Urothelium cell line (cell line): ENCODE results near the gene BICDL1.
"Not testable (repeated sequence)": the region's sequence is repeated elsewhere in the genome, so short reads cannot be mapped to it uniquely, and the experiment has no call there.

ENCODE experiments used
- DNase-seq: peaks from one replicate; pipeline ENCODE4 v3.0.0; 2011; ENCODE audit warnings: low spot score, mixed read lengths
- FAIRE-seq: peaks from 2 replicates; lab custom pipeline; 2011; peaks lifted over from hg19 to GRCh38; lab: Jason Lieb, UNC

Gene BICDL1

DNA sequence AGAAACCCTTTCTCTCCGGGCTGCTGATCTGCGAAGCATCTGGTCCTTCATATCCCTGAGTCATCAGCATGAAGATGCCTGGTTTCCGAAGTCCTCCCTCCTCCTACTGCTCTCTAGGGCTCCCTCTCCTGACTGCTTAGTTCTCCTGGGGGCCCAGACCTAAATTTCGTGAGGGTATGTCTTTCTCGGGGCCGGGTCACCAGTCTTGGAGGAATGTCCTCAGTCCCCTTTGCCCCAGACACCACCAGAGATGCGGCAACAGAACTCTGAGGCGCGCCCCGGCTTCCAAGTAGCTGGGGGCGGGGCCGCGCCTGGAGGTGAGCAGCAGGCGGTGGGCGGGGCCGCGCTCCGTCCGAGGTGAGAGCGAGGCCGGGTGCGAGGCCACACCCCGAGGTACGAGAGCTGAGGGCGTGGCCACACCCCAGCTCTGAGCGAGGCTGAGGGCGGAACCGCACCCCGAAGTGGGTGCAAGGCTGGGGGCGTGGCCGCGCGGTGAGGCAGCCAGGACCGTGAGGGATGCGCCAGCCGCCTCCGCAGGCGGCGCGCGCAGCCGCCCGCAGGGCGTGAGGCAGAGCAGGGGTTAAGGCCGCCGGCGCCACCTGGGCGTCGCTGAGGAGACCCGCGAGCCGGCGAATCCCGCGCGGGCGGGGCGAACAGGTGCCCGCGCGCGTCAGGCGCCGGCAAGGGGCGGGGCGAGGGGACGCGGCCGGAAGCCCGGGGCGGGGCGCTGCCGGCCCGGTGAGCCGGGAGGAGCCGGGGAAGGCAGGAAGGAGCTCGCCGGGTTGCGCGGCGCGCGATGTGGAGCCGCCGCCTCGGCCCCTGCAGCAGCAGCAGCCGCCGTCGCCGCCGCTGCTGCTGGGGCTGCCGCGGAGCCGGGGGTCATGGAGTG lies at the start of gene BICDL1:
Gene BICDL1 (plus strand): TSS at position 765 of the 889 bp plus-strand sequence. CDS start 633 bp downstream, outside the sequence.
- peak; percentile 95 for DNase-seq
- peak; percentile 17 for FAIRE-seq

GRCh38 chr12:119940897-119941296 lies 48.1 kb upstream of the BICDL1 start:
- FAIRE-seq (no peak), DNase-seq (peak; percentile 85)

DNA sequence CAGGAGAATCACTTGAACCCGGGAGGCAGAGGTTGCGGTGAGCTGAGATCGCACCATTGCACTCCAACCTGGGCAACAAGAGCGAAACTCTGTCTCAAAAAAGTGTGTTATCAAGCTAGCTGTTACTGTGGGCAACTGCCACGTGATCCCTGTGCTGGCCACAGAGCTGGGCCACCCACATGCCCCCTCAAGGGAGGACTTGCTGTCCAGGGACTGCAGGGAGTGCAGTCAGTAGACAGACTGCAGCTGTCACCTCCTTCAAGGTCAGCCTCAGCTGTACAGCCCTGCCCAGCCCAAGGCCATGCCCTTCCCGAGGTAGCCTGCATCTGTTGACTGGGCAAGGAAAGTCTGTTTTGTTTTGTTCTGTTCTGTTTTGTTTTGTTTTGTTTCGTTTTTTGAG lies 46.6 kb upstream of the BICDL1 start:
- FAIRE-seq (no peak), DNase-seq (no peak)

- FAIRE-seq, result no peak
These were observed 42.8 kb upstream of the BICDL1 start for GRCh38 chr12:119946213-119946612.

DNA sequence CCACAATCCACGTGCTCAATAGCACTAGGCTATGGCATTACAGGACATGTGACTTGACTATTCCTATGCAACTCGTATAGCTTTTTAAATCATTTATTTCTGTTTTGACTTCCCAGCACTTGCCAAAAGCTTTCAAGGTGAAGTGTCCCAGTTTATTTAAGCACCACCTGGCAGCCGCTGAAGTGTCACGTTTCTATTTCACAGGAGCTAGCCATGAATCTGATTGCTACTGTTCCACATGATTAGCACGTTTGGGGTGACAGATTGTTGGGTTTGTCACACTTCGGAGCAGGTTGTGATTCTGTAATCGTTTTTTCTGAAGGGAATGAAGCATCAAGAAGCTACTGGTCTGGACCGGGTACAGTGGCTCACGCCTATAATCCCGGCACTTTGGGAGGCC lies 39.9 kb upstream of the BICDL1 start:
- no peak for FAIRE-seq
- no peak for DNase-seq

More at GRCh38 chr12:119946213-119946612, 42.8 kb upstream of the BICDL1 start:
- no peak for DNase-seq

- DNase-seq (no peak), FAIRE-seq (no peak)
These were observed 39.4 kb upstream of the BICDL1 start for GRCh38 chr12:119949594-119949993.

- DNase-seq (no peak), FAIRE-seq (no peak)
These were observed 33.0 kb upstream of the BICDL1 start for GRCh38 chr12:119956047-119956446.

DNA sequence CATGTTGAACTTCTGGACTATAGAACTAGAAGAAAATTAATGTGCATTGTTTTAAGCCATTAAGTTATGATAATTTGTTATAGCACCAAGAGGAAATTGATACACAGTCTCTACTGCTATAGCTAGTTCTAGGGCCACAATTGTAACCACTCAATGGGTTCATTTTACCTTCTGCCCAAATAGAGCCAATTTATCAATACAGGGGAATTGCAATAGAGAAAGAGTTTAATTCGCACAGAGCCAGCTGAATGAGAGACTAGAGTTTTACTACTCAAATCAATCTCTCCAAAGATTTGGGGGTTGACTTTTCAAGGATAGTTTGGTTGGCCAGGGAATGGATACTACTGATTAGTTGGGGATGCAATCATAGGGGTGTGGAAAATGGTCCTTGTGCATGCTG lies 31.9 kb upstream of the BICDL1 start:
- no peak for DNase-seq
- no peak for FAIRE-seq

DNA sequence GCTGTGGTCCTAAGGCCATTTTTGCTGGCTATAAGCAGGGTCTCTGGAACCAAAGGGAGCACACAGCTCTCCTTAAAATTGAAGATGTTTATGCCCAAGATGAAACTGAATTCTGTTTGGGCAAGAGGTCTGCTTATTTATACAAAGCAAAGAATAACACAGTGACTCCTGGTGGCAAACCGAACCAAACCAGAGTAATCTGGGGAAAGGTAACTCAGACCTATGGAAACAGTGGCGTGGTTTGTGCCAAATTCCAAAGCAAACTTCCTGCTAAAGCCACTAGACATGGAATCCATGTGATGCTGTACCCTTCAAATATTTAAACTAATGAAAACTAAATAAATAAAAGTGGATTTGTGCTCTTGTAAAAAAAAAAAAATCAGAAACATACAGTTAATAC lies 29.6 kb upstream of the BICDL1 start:
- DNase-seq, result no peak
- FAIRE-seq, result no peak

DNA sequence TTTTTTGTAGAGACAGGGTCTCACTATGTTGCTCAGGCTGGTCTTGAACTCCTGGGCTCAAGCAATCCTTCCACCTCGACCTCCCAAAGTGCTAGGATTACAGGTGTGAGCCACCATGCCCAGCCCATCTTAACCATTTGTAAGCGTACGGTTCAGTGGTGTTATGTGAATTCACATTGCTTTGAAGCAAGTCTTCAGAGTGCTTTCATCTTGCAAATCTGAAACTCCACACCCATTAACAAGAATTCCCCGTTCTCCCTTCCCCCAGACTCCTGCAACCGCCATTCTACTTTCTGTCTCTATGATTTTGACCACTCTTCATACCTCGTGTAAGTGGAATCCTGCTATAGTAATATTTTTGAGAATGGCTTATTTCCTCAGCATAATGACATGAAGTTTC lies 24.9 kb upstream of the BICDL1 start:
- no peak for FAIRE-seq
- DNase-seq, result no peak

DNA sequence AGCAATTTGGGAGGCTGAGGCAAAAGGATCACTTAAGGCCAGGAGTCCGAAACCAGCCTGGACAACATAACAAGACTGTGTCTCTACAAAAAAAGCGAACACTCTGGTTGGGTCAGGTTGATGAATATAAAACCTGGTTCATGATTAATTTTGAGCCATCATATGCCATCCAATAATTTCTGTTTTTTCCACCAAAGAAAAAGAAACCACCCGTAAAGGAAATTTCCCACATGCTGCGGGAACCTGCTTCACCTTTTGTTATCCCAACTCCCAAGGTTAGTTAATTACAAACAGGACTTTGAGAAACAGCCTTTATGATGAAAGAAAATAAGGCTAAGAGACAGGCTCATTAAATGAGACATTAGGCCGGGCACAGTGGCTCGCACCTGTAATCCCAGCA lies 24.1 kb upstream of the BICDL1 start:
- FAIRE-seq (no peak), DNase-seq (no peak)

- DNase-seq (no peak), FAIRE-seq (no peak)
These were observed 8.8 kb upstream of the BICDL1 start for GRCh38 chr12:119980242-119980641.

GRCh38 chr12:119980702-119981101 lies 8.3 kb upstream of the BICDL1 start:
- FAIRE-seq, DNase-seq: not testable (repeated sequence)

GRCh38 chr12:119989361-119989730 lies 310 bp downstream of the BICDL1 start:
- peak; percentile 56 for DNase-seq
- no peak for FAIRE-seq

DNA sequence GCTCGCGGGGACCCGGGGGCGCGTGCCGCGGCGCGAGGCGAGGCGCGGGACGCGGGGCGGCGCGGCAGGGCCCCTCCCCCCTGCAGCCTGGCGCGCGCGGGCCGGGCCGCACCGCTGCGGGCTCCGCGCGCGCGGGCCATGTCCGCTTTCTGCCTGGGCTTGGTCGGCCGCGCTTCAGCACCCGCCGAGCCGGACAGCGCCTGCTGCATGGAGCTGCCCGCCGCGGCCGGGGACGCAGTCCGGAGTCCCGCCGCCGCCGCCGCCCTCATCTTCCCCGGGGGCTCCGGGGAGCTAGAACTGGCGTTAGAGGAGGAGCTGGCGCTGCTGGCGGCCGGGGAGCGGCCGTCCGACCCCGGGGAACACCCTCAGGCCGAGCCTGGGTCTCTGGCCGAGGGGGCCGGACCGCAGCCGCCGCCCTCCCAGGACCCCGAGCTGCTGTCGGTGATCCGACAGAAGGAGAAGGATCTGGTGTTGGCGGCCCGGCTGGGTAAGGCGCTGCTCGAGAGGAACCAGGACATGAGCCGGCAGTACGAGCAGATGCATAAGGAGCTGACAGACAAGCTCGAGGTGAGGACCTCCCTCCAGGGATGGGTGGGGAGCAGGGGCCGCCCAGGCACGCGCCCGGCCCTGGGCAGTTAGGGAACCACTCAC lies 820 bp downstream of the BICDL1 start:
- FAIRE-seq, result no peak
- DNase-seq, result peak; percentile 84

- FAIRE-seq, result no peak
- DNase-seq, result no peak
These were observed 1.4 kb downstream of the BICDL1 start for GRCh38 chr12:119990382-119990874.

DNA sequence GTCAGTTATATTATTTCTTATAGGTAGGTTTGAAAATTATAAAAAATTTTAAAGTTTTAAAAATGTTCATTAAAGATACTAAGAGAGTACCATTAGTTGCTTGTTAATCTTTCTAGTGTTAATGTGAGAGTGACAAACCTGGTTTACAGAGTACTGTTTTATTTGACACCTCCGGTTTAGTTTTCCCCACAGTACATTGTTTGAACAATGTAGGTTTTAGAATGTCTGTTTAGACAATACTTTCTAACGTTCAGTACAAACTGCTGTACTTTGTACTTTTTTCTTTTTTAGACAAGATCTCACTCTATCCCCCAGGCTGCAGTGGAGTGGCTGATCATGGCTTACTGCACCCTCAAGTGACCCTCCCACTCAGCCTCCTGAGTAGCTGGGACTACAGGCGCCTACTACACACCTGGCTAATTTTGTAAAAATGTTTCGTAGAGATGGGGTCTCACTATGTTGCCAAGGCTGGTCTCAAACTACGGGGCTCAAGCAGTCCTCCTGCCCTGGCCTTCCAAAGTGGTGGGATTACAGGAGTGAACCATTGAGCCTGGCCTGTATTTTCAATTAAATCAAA lies 3.2 kb downstream of the BICDL1 start:
- DNase-seq, result no peak
- FAIRE-seq, result no peak

GRCh38 chr12:119994892-119995658 lies 6.0 kb downstream of the BICDL1 start:
- DNase-seq, result no peak
- no peak for FAIRE-seq

- FAIRE-seq, result no peak
- no peak for DNase-seq
These were observed 7.4 kb downstream of the BICDL1 start for GRCh38 chr12:119996417-119996816.

- no peak for FAIRE-seq
- no peak for DNase-seq
These were observed 9.6 kb downstream of the BICDL1 start for GRCh38 chr12:119998471-119999245.
